Left lung (tissue), 10 donors: ENCODE results near the gene MTUS2. TPM values are rescaled to one million over a fixed set of nuclear protein-coding genes. Genes with fewer than 3 reads are reported as not detected.

Experiments used
- ATAC-seq: fragments of 200-7000 bp; cut with Tn5 transposase; one replicate; pipeline ENCODE4 v1.9.1; 2020; ENCODE audit warnings: moderate library complexity
- DNase-seq, 4 donors: peaks; one replicate each; pipeline ENCODE4 v3.0.0-alpha.2; 2013 to 2020
- H3K27ac ChIP-seq, 2 donors: fragments of 200-600 bp; sonication (generic) in 1 of 2; one replicate each; pipeline versions ENCODE4 v1.5.0 to v1.8.0; 2020 to 2021
- H3K27me3 ChIP-seq, 2 donors: fragments of 200-600 bp; sonication (generic) in 1 of 2; one replicate each; pipeline versions ENCODE4 v1.5.0 to v1.8.0; 2020 to 2021
- H3K36me3 ChIP-seq, 2 donors: fragments of 200-600 bp; sonication (generic) in 1 of 2; one replicate each; pipeline versions ENCODE4 v1.5.0 to v1.8.0; 2020 to 2021
- H3K4me1 ChIP-seq, 2 donors: fragments of 200-600 bp; one replicate each; pipeline ENCODE4 v1.8.0; 2021
- H3K4me3 ChIP-seq, 2 donors: fragments of 200-600 bp; sonication (generic) in 1 of 2; one replicate each; pipeline versions ENCODE4 v1.5.0 to v1.8.0; 2020 to 2021; ENCODE audit warnings: mild to moderate bottlenecking in 1 of 2
- H3K9me3 ChIP-seq, 2 donors: fragments of 200-600 bp; sonication (generic) in 1 of 2; one replicate each; pipeline versions ENCODE4 v1.5.0 to v1.8.0; 2020 to 2021
- intact Hi-C, 2 donors: fragments of 100-400 bp; cut with DNase I; formaldehyde crosslinking; loops; one replicate each; pipeline versions ENCODE4 v1.11.2 to v1.14.2; 2022
- polyA plus RNA-seq, 6 donors: library from polyadenylated mRNA; unstranded; fragments of 120-200 nt; gene quantifications; one replicate each; pipeline ENCODE4 v1.2.1, GENCODE V29; 2013; ENCODE audit not compliant: insufficient read length in 6 of 6
- total RNA-seq, 2 donors: library from RNA; stranded (reverse); fragmentation: NEBNext Ultra II Directional; extraction: Animal tissue kit (Norgen Biotek cat#: 25700); gene quantifications; one replicate each; pipeline ENCODE4 v1.2.1, GENCODE V29; 2021
- TF ChIP-seq, protein P1 (sequence below), 2 donors: fragments of 200-600 bp; sonication (generic) in 1 of 2; IDR thresholded peaks; one replicate each; pipeline versions ENCODE4 v1.5.0 to v1.8.0; 2021; ENCODE audit warnings: antibody characterized with exemption in 2 of 2
- donor health status: DM: no; HTN: yes; CAD: no.
- donor health status: DM: no; HTN: no; CAD: no.

The MTUS2 gene
- total and polyA plus RNA-seq, 8 donors, result 0.21 to 0.92 (median 0.50) TPM

GRCh38 chr13:29510651-29511084 lies 690.5 kb downstream of the MTUS2 start:
- Histone ChIP-seq H3K27ac (no peak overlapping the region), H3K27me3 (peaks cover 0 to 19% of the 10 kb centered on the region in 2 donors), H3K36me3 (peaks cover 0 to 50% of the 10 kb centered on the region in 2 donors), H3K4me3 (no peak overlapping the region), H3K9me3 (no peaks in the 10 kb centered on the region), H3K4me1 (no peaks in the 10 kb centered on the region)
- ATAC-seq, result no peak
- TF ChIP-seq, protein P1, sequence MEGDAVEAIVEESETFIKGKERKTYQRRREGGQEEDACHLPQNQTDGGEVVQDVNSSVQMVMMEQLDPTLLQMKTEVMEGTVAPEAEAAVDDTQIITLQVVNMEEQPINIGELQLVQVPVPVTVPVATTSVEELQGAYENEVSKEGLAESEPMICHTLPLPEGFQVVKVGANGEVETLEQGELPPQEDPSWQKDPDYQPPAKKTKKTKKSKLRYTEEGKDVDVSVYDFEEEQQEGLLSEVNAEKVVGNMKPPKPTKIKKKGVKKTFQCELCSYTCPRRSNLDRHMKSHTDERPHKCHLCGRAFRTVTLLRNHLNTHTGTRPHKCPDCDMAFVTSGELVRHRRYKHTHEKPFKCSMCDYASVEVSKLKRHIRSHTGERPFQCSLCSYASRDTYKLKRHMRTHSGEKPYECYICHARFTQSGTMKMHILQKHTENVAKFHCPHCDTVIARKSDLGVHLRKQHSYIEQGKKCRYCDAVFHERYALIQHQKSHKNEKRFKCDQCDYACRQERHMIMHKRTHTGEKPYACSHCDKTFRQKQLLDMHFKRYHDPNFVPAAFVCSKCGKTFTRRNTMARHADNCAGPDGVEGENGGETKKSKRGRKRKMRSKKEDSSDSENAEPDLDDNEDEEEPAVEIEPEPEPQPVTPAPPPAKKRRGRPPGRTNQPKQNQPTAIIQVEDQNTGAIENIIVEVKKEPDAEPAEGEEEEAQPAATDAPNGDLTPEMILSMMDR (IDR thresholded peaks at IDR 0.05), result no peak
- DNase-seq, result peak in 1 of 4 donors; percentile 71
- intact Hi-C loops, result no loop called here

DNA sequence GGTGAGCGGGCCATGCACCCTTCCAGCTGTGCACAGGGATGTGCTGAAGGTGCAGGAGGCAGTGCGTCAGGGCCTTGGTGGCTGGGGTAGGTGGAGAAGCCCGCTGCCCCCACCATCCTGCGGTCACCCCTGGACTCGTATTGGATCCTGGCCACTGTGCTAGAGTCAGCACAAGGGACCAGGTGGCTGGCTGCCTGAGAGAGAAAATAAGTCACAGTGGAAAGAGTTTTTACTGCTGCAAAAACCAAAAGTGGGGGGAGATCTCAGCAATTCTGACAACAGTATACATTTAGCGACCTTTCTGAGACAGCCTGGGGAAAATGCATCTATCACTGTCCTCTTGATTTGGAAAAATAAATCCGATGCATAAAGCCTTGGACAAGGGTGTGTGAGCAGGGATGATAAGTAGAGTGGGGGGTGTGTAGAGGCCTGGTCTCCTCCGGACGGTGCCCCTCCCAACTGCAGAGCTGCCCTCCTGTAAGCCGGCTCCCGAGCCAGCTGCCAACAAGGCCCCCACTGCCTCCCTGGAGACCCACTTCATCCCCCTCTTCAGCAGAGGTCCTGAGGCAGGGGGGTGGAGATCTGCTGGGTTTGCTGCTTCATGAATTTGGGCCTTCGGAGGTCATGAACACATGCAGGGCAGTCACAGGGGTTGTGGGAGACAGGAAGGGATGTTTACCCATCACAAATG lies 691.1 kb downstream of the MTUS2 start:
- no peaks in the 10 kb centered on the region for H3K9me3 ChIP-seq
- intact Hi-C loops, result no loop called here
- TF ChIP-seq, protein P1 (IDR thresholded peaks at IDR 0.05), result no peak
- no peaks in the 10 kb centered on the region for H3K4me1 ChIP-seq
- H3K4me3 ChIP-seq, result no peak overlapping the region
- ATAC-seq, result no peak
- H3K27ac ChIP-seq, result no peak overlapping the region
- H3K36me3 ChIP-seq, result peaks cover 0 to 56% of the 10 kb centered on the region in 2 donors
- peaks cover 0 to 13% of the 10 kb centered on the region in 2 donors for H3K27me3 ChIP-seq
- no peak for DNase-seq

DNA sequence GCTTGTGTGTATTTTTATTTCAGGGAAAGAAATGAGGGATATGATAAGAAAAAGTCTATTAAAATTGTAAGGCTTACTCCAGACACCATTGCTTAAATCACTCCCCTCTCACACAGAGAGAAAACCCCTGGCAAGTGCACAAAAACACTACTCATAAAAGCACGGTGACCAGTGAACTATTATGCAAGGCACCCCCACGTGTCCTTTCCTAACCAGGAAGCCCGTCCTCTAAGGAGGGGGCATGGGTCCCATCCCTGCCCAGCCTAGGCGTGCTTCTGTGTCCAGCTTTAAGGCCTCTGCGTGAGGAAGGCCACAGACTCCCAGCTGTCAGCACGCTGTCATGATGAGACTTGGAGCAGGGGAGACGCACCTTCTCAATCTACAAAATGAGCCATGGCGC lies 691.8 kb downstream of the MTUS2 start:
- Histone ChIP-seq H3K27me3 (peaks cover 0 to 6% of the 10 kb centered on the region in 2 donors), H3K36me3 (peaks cover 0 to 64% of the 10 kb centered on the region in 2 donors), H3K4me1 (no peaks in the 10 kb centered on the region), H3K9me3 (no peaks in the 10 kb centered on the region), H3K4me3 (no peak overlapping the region), H3K27ac (no peak overlapping the region)
- TF ChIP-seq, protein P1 (IDR thresholded peaks at IDR 0.05), result no peak
- intact Hi-C loops, result no loop called here
- ATAC-seq, result peak; percentile 7
- DNase-seq, result no peak

GRCh38 chr13:29513002-29513980 lies 693.2 kb downstream of the MTUS2 start:
- TF ChIP-seq, protein P1 (IDR thresholded peaks at IDR 0.05), result no peak
- Histone ChIP-seq H3K4me3 (no peak overlapping the region), H3K36me3 (peaks cover 0 to 77% of the 10 kb centered on the region in 2 donors), H3K27ac (no peak overlapping the region), H3K27me3 (no peaks in the 10 kb centered on the region), H3K4me1 (no peaks in the 10 kb centered on the region), H3K9me3 (no peaks in the 10 kb centered on the region)
- intact Hi-C loops, result no loop called here
- ATAC-seq (no peak), DNase-seq (peak in 1 of 4 donors; percentile 72)
